K562 treated with DMSO at 1 percent for 48 hours (cell line): Measurements from ENCODE around the gene SNX4. TPM values are rescaled to one million over a fixed set of nuclear protein-coding genes. Genes with fewer than 3 reads are reported as not detected.

Experiments
- total RNA-seq: library from RNA; unstranded; fragments of 300-600 nt; gene quantifications from 2 replicates; pipeline ENCODE4 v1.2.3, GENCODE V29; 2022; ENCODE audit warnings: low replicate concordance; ENCODE audit errors: extremely low read depth

Gene SNX4
- total RNA-seq, result not detected in 2 replicates

GRCh38 chr3:125519678-125520562 lies at the start of gene SNX4:
Gene SNX4 (minus strand): TSS chr3:125520202. CDS start chr3:125520172, 30 bp downstream.

Other genes with a start within 250 kb of the SNX4 start
- gene ZNF148, start 144.9 kb downstream of the SNX4 start, total RNA-seq, result not detected in 2 replicates
- not detected in 2 replicates for gene OSBPL11, start 75.3 kb upstream of the SNX4 start, total RNA-seq